HepG2 (cell line): ENCODE measurements around the gene LDAH. TPM values are rescaled to one million over a fixed set of nuclear protein-coding genes. Genes with fewer than 3 reads are reported as not detected.

Experiments used
- AHR ChIP-seq: IDR thresholded peaks from 2 replicates; pipeline ENCODE4 v1.6.1; 2018; ENCODE audit warnings: missing genetic modification reagents, missing compliant biosample characterization
- ARNT ChIP-seq: fragments of 450-650 bp; IDR thresholded peaks from 2 replicates; pipeline ENCODE4 v1.6.1; 2017
- CBX2 ChIP-seq, 2 experiments: fragments of 200-600 bp in 1 of 2; sonication (generic); formaldehyde crosslinking in 1 of 2; IDR thresholded peaks; 2 replicates each; pipeline versions ENCODE4 v1.7.0 to v1.8.1; 2018 to 2022; ENCODE audit warnings: low read depth in 2 of 2, low read length in 1 of 2, mild to moderate bottlenecking in 1 of 2, missing genetic modification reagents in 1 of 2
- CREM ChIP-seq, 2 experiments: sonication (generic) in 1 of 2; formaldehyde crosslinking in 1 of 2; IDR thresholded peaks; 2 replicates each; pipeline versions ENCODE4 v1.4.0 to v1.6.1; 2016 to 2020; ENCODE audit warnings: antibody characterized with exemption in 1 of 2, mild to moderate bottlenecking in 1 of 2, missing genetic modification reagents in 1 of 2
- FOXJ3 ChIP-seq: sonication (generic); formaldehyde crosslinking; IDR thresholded peaks from 2 replicates; pipeline ENCODE4 v1.4.0; 2020; ENCODE audit warnings: missing genetic modification reagents, mild to moderate bottlenecking, borderline replicate concordance
- HMGA1 ChIP-seq: sonication (generic); formaldehyde crosslinking; conservative IDR thresholded peaks from 2 replicates; pipeline ENCODE4 v1.4.0; 2020; ENCODE audit warnings: missing genetic modification reagents
- KDM4B ChIP-seq: sonication (generic); formaldehyde crosslinking; IDR thresholded peaks from 2 replicates; pipeline ENCODE4 v1.4.0; 2020; ENCODE audit warnings: missing genetic modification reagents
- KDM6A ChIP-seq: IDR thresholded peaks from 2 replicates; pipeline ENCODE4 v1.6.1; 2016; ENCODE audit warnings: low read depth
- MED8 ChIP-seq: sonication (generic); formaldehyde crosslinking; IDR thresholded peaks from 2 replicates; pipeline ENCODE4 v1.8.1; 2023; ENCODE audit warnings: mild to moderate bottlenecking, missing genetic modification reagents; ENCODE audit not compliant: insufficient replicate concordance
- MIER2 ChIP-seq: IDR thresholded peaks from 2 replicates; pipeline ENCODE4 v1.6.1; 2016; ENCODE audit warnings: missing biosample characterization, missing genetic modification reagents
- NCOA5 ChIP-seq: sonication (generic); formaldehyde crosslinking; IDR thresholded peaks from 2 replicates; pipeline ENCODE4 v1.4.0; 2020; ENCODE audit warnings: missing genetic modification reagents
- SCMH1 ChIP-seq: sonication (generic); formaldehyde crosslinking; IDR thresholded peaks from 2 replicates; pipeline ENCODE4 v1.9.0; 2021; ENCODE audit warnings: missing genetic modification reagents, mild to moderate bottlenecking, borderline replicate concordance
- SKI ChIP-seq: fragments of 450-650 bp; IDR thresholded peaks from one replicate; pipeline ENCODE4 v1.6.1; 2018; ENCODE audit warnings: mild to moderate bottlenecking; ENCODE audit not compliant: partially characterized antibody
- SMAD3 ChIP-seq: sonication (generic); formaldehyde crosslinking; IDR thresholded peaks from 2 replicates; pipeline ENCODE4 v1.4.0; 2020; ENCODE audit warnings: missing genetic modification reagents
- SYNCRIP ChIP-seq: fragments of 200-400 bp; formaldehyde crosslinking; IDR thresholded peaks from 2 replicates; pipeline ENCODE4 v1.6.1; 2018; ENCODE audit warnings: mild to moderate bottlenecking, low read depth, low read length; ENCODE audit not compliant: insufficient read depth
- ZFP36L1 ChIP-seq: sonication (generic); formaldehyde crosslinking; IDR thresholded peaks from 2 replicates; pipeline ENCODE4 v1.8.0; 2022; ENCODE audit warnings: mild to moderate bottlenecking, missing genetic modification reagents, moderate library complexity
- ZNF205 ChIP-seq: IDR thresholded peaks from 2 replicates; pipeline ENCODE4 v1.6.1; 2018; ENCODE audit warnings: missing biosample characterization, missing genetic modification reagents
- ZNF234 ChIP-seq: sonication (generic); formaldehyde crosslinking; conservative IDR thresholded peaks from 2 replicates; pipeline ENCODE4 v1.5.1; 2020; ENCODE audit warnings: mild to moderate bottlenecking, missing genetic modification reagents
- ZNF468 ChIP-seq: sonication (generic); formaldehyde crosslinking; IDR thresholded peaks from 2 replicates; pipeline ENCODE4 v1.8.0; 2022; ENCODE audit warnings: mild to moderate bottlenecking, moderate library complexity, missing genetic modification reagents
- ZNF557 ChIP-seq: sonication (generic); formaldehyde crosslinking; IDR thresholded peaks from 2 replicates; pipeline ENCODE4 v1.4.0; 2020; ENCODE audit warnings: missing genetic modification reagents
- ZNF652 ChIP-seq: IDR thresholded peaks from 2 replicates; pipeline ENCODE4 v1.6.1; 2016; ENCODE audit warnings: low read depth, borderline replicate concordance
- ZNF678 ChIP-seq: sonication (generic); formaldehyde crosslinking; IDR thresholded peaks from 2 replicates; pipeline ENCODE4 v1.4.0; 2020; ENCODE audit warnings: mild to moderate bottlenecking, missing genetic modification reagents
- ZNF775 ChIP-seq: sonication (generic); formaldehyde crosslinking; IDR thresholded peaks from 2 replicates; pipeline ENCODE4 v1.4.0; 2020; ENCODE audit warnings: missing genetic modification reagents, mild to moderate bottlenecking, moderate library complexity, borderline replicate concordance
- ZNF816 ChIP-seq: sonication (generic); formaldehyde crosslinking; IDR thresholded peaks from 2 replicates; pipeline ENCODE4 v1.8.0; 2022; ENCODE audit warnings: missing genetic modification reagents, mild to moderate bottlenecking, borderline replicate concordance
- polyA plus RNA-seq, 8 experiments: library from polyadenylated mRNA; depleted of rRNA in 3 of 8; stranded (reverse) in 7 of 8; unstranded in 1 of 8; fragments of >200 nt; fragmentation: Illumina TruSeq in 4 of 8; extraction: Trizol in 4 of 8; gene quantifications; 2 replicates each; pipeline versions ENCODE4 v1.2.1 to v1.2.3, GENCODE V29; 2011 to 2016; ENCODE audit warnings: low read depth in 4 of 8, missing spikeins in 1 of 8, mixed read lengths in 1 of 8; ENCODE audit not compliant: insufficient read depth in 1 of 8
- total RNA-seq, 5 experiments: library from RNA; depleted of rRNA; stranded (reverse); fragments of >200 nt; fragmentation: Illumina TruSeq; extraction: Trizol; gene quantifications; 2 replicates each; pipeline ENCODE4 v1.2.3, GENCODE V29; 2016; ENCODE audit warnings: low read depth in 1 of 5
- TF ChIP-seq, protein P1 (sequence below): sonication (generic); formaldehyde crosslinking; IDR thresholded peaks from 2 replicates; pipeline ENCODE4 v1.5.0; 2020; ENCODE audit warnings: mild to moderate bottlenecking, missing genetic modification reagents
- TF ChIP-seq, protein P2 (sequence below): sonication (generic); formaldehyde crosslinking; IDR thresholded peaks from 2 replicates; pipeline ENCODE4 v1.4.0; 2020; ENCODE audit warnings: missing genetic modification reagents
- TF ChIP-seq, protein P3 (sequence below): IDR thresholded peaks from 2 replicates; pipeline ENCODE4 v1.6.1; 2016

LDAH gene
- total and polyA plus RNA-seq, 2 of the 13 experiments (the other 11 are each of a cell fraction or from before 2014, with no cell fraction given): 28.8 to 46.2 TPM

DNA sequence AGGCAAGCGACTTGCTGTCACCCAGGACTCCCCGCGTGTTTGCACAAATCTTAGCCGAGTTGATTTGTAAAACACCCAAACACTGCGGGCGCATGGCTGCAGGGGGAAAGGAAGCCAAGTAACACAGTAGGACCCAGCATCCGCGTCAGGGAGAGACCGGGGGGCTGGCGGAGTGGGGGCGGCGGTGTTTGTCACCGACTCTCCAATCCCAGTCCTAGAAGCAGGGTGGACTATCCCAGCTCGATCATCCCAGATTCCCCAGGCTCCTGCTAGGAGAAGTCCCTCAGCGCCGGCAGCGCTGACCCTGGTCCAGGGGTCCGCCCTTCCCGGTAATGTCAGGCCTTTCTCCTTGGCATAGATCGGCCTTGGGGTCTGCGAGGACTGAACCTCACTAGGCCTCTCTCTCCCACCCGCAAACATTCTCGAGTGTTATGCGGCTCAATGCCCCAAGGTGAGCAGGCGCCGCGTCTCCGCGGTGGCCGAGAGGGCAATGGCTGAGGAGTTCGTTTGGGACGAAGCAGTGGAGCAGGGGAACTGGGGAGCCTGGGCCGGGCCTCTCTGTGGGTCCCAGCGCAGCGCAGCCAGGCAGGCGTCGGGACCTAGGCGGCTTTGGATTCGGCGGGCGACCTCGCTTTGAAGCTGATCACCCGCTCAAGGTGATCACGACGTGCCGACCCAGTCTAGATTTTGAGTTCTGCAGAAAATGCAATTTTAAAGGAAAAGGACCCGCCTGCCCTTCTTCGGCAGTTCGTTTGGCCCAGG lies 157.5 kb downstream of the LDAH start (continued):
- TF ChIP-seq CREM (IDR thresholded peaks at IDR 0.05) (no peak), CREM (CRISPR knock-in tag; IDR thresholded peaks at IDR 0.05) (no peak), SCMH1 (CRISPR knock-in tag) (no peak), KDM4B (no peak), ZNF652 (CRISPR knock-in tag) (no peak), MED8 (CRISPR knock-in tag) (peak; percentile 35), ZNF678 (no peak; the same call in none of the 2 replicates), HMGA1 (no peak), ZNF468 (no peak), KDM6A (CRISPR knock-in tag) (no peak), ZNF234 (no peak), ZNF205 (CRISPR knock-in tag) (no peak), SYNCRIP (no peak), ZNF816 (CRISPR knock-in tag) (no peak), FOXJ3 (no peak; the same call in 1 of the 2 replicates), ZNF557 (CRISPR knock-in tag) (no peak), AHR (CRISPR knock-in tag) (no peak), MIER2 (CRISPR knock-in tag) (no peak), NCOA5 (CRISPR knock-in tag) (no peak), ZFP36L1 (no peak), SKI (no peak), ZNF775 (CRISPR knock-in tag) (no peak), ARNT (no peak), CBX2 (IDR thresholded peaks at IDR 0.05; ENCODE audit: low read depth, low read length) (no peak), CBX2 (CRISPR knock-in tag; IDR thresholded peaks at IDR 0.05; ENCODE audit: low read depth) (no peak; the same call in 1 of the 2 replicates), SMAD3 (no peak)
- TF ChIP-seq, protein P1, sequence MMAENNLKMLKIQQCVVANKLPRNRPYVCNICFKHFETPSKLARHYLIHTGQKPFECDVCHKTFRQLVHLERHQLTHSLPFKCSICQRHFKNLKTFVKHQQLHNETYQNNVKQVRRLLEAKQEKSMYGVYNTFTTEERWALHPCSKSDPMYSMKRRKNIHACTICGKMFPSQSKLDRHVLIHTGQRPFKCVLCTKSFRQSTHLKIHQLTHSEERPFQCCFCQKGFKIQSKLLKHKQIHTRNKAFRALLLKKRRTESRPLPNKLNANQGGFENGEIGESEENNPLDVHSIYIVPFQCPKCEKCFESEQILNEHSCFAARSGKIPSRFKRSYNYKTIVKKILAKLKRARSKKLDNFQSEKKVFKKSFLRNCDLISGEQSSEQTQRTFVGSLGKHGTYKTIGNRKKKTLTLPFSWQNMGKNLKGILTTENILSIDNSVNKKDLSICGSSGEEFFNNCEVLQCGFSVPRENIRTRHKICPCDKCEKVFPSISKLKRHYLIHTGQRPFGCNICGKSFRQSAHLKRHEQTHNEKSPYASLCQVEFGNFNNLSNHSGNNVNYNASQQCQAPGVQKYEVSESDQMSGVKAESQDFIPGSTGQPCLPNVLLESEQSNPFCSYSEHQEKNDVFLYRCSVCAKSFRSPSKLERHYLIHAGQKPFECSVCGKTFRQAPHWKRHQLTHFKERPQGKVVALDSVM (CRISPR knock-in tag): no peak
- TF ChIP-seq, protein P2, sequence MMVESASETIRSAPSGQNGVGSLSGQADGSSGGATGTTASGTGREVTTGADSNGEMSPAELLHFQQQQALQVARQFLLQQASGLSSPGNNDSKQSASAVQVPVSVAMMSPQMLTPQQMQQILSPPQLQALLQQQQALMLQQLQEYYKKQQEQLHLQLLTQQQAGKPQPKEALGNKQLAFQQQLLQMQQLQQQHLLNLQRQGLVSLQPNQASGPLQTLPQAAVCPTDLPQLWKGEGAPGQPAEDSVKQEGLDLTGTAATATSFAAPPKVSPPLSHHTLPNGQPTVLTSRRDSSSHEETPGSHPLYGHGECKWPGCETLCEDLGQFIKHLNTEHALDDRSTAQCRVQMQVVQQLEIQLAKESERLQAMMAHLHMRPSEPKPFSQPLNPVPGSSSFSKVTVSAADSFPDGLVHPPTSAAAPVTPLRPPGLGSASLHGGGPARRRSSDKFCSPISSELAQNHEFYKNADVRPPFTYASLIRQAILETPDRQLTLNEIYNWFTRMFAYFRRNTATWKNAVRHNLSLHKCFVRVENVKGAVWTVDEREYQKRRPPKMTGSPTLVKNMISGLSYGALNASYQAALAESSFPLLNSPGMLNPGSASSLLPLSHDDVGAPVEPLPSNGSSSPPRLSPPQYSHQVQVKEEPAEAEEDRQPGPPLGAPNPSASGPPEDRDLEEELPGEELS (CRISPR knock-in tag): no peak
- TF ChIP-seq, protein P3, sequence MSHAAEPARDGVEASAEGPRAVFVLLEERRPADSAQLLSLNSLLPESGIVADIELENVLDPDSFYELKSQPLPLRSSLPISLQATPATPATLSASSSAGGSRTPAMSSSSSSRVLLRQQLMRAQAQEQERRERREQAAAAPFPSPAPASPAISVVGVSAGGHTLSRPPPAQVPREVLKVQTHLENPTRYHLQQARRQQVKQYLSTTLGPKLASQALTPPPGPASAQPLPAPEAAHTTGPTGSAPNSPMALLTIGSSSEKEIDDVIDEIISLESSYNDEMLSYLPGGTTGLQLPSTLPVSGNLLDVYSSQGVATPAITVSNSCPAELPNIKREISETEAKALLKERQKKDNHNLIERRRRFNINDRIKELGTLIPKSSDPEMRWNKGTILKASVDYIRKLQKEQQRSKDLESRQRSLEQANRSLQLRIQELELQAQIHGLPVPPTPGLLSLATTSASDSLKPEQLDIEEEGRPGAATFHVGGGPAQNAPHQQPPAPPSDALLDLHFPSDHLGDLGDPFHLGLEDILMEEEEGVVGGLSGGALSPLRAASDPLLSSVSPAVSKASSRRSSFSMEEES (CRISPR knock-in tag): no peak
